Tibial nerve (tissue), 4 donors: ENCODE results near the gene SHISA2.

Experiments
- EP300 ChIP-seq, 2 donors: sonication (generic); formaldehyde crosslinking; IDR thresholded peaks; one replicate each; pipeline ENCODE4 v1.6.1; 2017; ENCODE audit warnings: antibody characterized with exemption in 2 of 2, mild to moderate bottlenecking in 1 of 2
- POLR2A ChIP-seq, 2 donors: fragments of 450-650 bp; IDR thresholded peaks; one replicate each; pipeline ENCODE4 v1.6.1; 2017; ENCODE audit warnings: antibody characterized with exemption in 2 of 2, mild to moderate bottlenecking in 2 of 2, moderate library complexity in 2 of 2
- TF ChIP-seq, protein P1 (sequence below), 5 experiments: fragments of 200-600 bp in 3 of 5; fragments of 450-650 bp in 2 of 5; sonication (generic) in 3 of 5; IDR thresholded peaks; one replicate each; pipeline ENCODE4 v1.5.1; 2016 to 2019; ENCODE audit warnings: antibody characterized with exemption in 5 of 5, mild to moderate bottlenecking in 3 of 5, moderate library complexity in 2 of 5

DNA sequence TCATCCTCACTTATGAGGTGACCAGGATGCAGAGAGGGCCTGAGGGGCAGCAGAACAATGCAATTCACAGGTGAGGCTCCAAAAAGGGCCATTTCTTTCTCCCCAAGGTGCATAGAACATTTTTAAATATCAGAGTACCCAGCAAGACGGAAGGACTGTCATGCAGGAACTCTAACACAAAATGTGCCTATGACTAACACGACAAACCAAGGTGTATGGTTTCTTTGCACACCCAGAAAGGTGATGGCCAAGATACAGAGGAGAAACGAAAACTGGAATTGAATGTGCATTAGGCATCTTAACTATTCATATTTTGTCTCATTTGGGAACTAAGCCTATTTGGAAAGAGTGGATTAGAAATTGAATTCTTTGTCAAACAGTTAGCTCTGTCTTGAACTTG lies 29.9 kb downstream of the SHISA2 start:
- TF ChIP-seq, protein P1, sequence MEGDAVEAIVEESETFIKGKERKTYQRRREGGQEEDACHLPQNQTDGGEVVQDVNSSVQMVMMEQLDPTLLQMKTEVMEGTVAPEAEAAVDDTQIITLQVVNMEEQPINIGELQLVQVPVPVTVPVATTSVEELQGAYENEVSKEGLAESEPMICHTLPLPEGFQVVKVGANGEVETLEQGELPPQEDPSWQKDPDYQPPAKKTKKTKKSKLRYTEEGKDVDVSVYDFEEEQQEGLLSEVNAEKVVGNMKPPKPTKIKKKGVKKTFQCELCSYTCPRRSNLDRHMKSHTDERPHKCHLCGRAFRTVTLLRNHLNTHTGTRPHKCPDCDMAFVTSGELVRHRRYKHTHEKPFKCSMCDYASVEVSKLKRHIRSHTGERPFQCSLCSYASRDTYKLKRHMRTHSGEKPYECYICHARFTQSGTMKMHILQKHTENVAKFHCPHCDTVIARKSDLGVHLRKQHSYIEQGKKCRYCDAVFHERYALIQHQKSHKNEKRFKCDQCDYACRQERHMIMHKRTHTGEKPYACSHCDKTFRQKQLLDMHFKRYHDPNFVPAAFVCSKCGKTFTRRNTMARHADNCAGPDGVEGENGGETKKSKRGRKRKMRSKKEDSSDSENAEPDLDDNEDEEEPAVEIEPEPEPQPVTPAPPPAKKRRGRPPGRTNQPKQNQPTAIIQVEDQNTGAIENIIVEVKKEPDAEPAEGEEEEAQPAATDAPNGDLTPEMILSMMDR (IDR thresholded peaks at IDR 0.05): no peak
- no peak for TF ChIP-seq POLR2A (IDR thresholded peaks at IDR 0.05)
- TF ChIP-seq EP300 (IDR thresholded peaks at IDR 0.05): no peak
